Activated naive CD4-positive, alpha-beta T cell treated with anti-CD3 and anti-CD28 coated beads, Interleukin-2, amount 50 U/mL, for 24 hours (primary cell): ENCODE results near the gene DYRK3.
"Not testable (repeated sequence)": the region's sequence is repeated elsewhere in the genome, so short reads cannot be mapped to it uniquely, and the experiment has no call there.

Source experiments
- H3K27ac Mint-ChIP-seq: one replicate; pipeline ENCODE4 v1.8.0; 2021; ENCODE audit warnings: mild to moderate bottlenecking, mixed read lengths
- H3K27me3 Mint-ChIP-seq: one replicate; pipeline ENCODE4 v1.8.0; 2021; ENCODE audit warnings: mixed read lengths
- H3K36me3 Mint-ChIP-seq: one replicate; pipeline ENCODE4 v1.8.0; 2021; ENCODE audit warnings: mixed read lengths
- H3K4me1 Mint-ChIP-seq: one replicate; pipeline ENCODE4 v1.8.0; 2021; ENCODE audit warnings: mixed read lengths
- H3K4me3 Mint-ChIP-seq: one replicate; pipeline ENCODE4 v1.8.0; 2021; ENCODE audit warnings: mild to moderate bottlenecking, mixed read lengths
- H3K9me3 Mint-ChIP-seq: one replicate; pipeline ENCODE4 v1.8.0; 2021; ENCODE audit warnings: mixed read lengths

DYRK3 gene

GRCh38 chr1:206608108-206608698, 27.1 kb upstream of the DYRK3 start:
- H3K9me3 Mint-ChIP-seq: no peaks in the 10 kb centered on the region
- no peaks in the 10 kb centered on the region for H3K27me3 Mint-ChIP-seq
- H3K4me3 Mint-ChIP-seq: no peak overlapping the region
- H3K36me3 Mint-ChIP-seq: peaks cover 14% of the 10 kb centered on the region
- H3K4me1 Mint-ChIP-seq: peaks cover 44% of the 10 kb centered on the region
- peak overlapping the region; percentile 4 for H3K27ac Mint-ChIP-seq

- Mint-ChIP-seq H3K27me3 (no peaks in the 10 kb centered on the region), H3K9me3 (no peaks in the 10 kb centered on the region), H3K4me1 (peaks cover 44% of the 10 kb centered on the region), H3K4me3 (peak overlapping the region; percentile 68), H3K36me3 (peaks cover 14% of the 10 kb centered on the region), H3K27ac (peak overlapping the region; percentile 93)
Observed at GRCh38 chr1:206609229-206609991, 25.9 kb upstream of the DYRK3 start.

GRCh38 chr1:206612129-206612876, 23.0 kb upstream of the DYRK3 start, which contains the start of gene EIF2D:
TSS of gene EIF2D (minus strand) at chr1:206612465. CDS start at chr1:206612342, 123 bp downstream.
- peaks cover 36% of the 10 kb centered on the region for H3K4me1 Mint-ChIP-seq
- no peaks in the 10 kb centered on the region for H3K27me3 Mint-ChIP-seq
- H3K27ac Mint-ChIP-seq: peak within 1 kb of the TSS; percentile 91
- H3K4me3 Mint-ChIP-seq: peak within 1 kb of the TSS; percentile 94
- peaks cover 9% of the 10 kb centered on the region for H3K36me3 Mint-ChIP-seq
- H3K9me3 Mint-ChIP-seq: no peaks in the 10 kb centered on the region

- not testable (repeated sequence) for H3K4me3 Mint-ChIP-seq, H3K36me3 Mint-ChIP-seq, H3K27ac Mint-ChIP-seq, H3K9me3 Mint-ChIP-seq, H3K4me1 Mint-ChIP-seq, H3K27me3 Mint-ChIP-seq
Observed at GRCh38 chr1:206626396-206626795, 8.9 kb upstream of the DYRK3 start.

GRCh38 chr1:206628916-206629315, 6.4 kb upstream of the DYRK3 start:
- H3K4me1 Mint-ChIP-seq: no peaks in the 10 kb centered on the region
- no peaks in the 10 kb centered on the region for H3K36me3 Mint-ChIP-seq
- H3K4me3 Mint-ChIP-seq: no peak overlapping the region
- H3K27me3 Mint-ChIP-seq: peaks cover 5% of the 10 kb centered on the region
- H3K27ac Mint-ChIP-seq: no peak overlapping the region
- no peaks in the 10 kb centered on the region for H3K9me3 Mint-ChIP-seq

- H3K27me3 Mint-ChIP-seq: peaks cover 5% of the 10 kb centered on the region
- no peaks in the 10 kb centered on the region for H3K36me3 Mint-ChIP-seq
- peaks cover 9% of the 10 kb centered on the region for H3K4me1 Mint-ChIP-seq
- no peak overlapping the region for H3K4me3 Mint-ChIP-seq
- H3K27ac Mint-ChIP-seq: no peak overlapping the region
- H3K9me3 Mint-ChIP-seq: no peaks in the 10 kb centered on the region
Observed at GRCh38 chr1:206631085-206631509, 4.2 kb upstream of the DYRK3 start.

GRCh38 chr1:206633708-206634121, 1.6 kb upstream of the DYRK3 start:
- Mint-ChIP-seq H3K27ac (no peak overlapping the region), H3K4me1 (peaks cover 15% of the 10 kb centered on the region), H3K9me3 (no peaks in the 10 kb centered on the region), H3K4me3 (no peak overlapping the region), H3K36me3 (no peaks in the 10 kb centered on the region), H3K27me3 (peaks cover 5% of the 10 kb centered on the region)

- peak overlapping the region; percentile 91 for H3K4me3 Mint-ChIP-seq
- H3K9me3 Mint-ChIP-seq: no peaks in the 10 kb centered on the region
- H3K36me3 Mint-ChIP-seq: no peaks in the 10 kb centered on the region
- peak overlapping the region; percentile 93 for H3K27ac Mint-ChIP-seq
- peaks cover 15% of the 10 kb centered on the region for H3K4me1 Mint-ChIP-seq
- peaks cover 5% of the 10 kb centered on the region for H3K27me3 Mint-ChIP-seq
Observed at GRCh38 chr1:206634365-206635079, 814 bp upstream of the DYRK3 start.

- H3K27ac Mint-ChIP-seq: no peak overlapping the region
- H3K4me1 Mint-ChIP-seq: peaks cover 15% of the 10 kb centered on the region
Observed at GRCh38 chr1:206635978-206636345, 626 bp downstream of the DYRK3 start.

GRCh38 chr1:206636671-206637070, 1.3 kb downstream of the DYRK3 start:
- H3K27me3 Mint-ChIP-seq: peaks cover 4% of the 10 kb centered on the region
- H3K36me3 Mint-ChIP-seq: no peaks in the 10 kb centered on the region
- no peak overlapping the region for H3K4me3 Mint-ChIP-seq
- H3K27ac Mint-ChIP-seq: no peak overlapping the region
- no peaks in the 10 kb centered on the region for H3K9me3 Mint-ChIP-seq
- peaks cover 15% of the 10 kb centered on the region for H3K4me1 Mint-ChIP-seq

More at GRCh38 chr1:206635978-206636345, 626 bp downstream of the DYRK3 start:
- H3K36me3 Mint-ChIP-seq: no peaks in the 10 kb centered on the region
- H3K9me3 Mint-ChIP-seq: no peaks in the 10 kb centered on the region
- peak overlapping the region; percentile 91 for H3K4me3 Mint-ChIP-seq
- H3K27me3 Mint-ChIP-seq: peaks cover 4% of the 10 kb centered on the region

GRCh38 chr1:206637605-206638004, 2.3 kb downstream of the DYRK3 start:
- Mint-ChIP-seq H3K4me3 (no peak overlapping the region), H3K9me3 (no peaks in the 10 kb centered on the region), H3K27me3 (peaks cover 3% of the 10 kb centered on the region), H3K27ac (no peak overlapping the region), H3K4me1 (peaks cover 15% of the 10 kb centered on the region), H3K36me3 (no peaks in the 10 kb centered on the region)

- not testable (repeated sequence) for H3K4me1 Mint-ChIP-seq, H3K36me3 Mint-ChIP-seq, H3K27me3 Mint-ChIP-seq, H3K9me3 Mint-ChIP-seq, H3K4me3 Mint-ChIP-seq, H3K27ac Mint-ChIP-seq
Observed at GRCh38 chr1:206642074-206642473, 6.7 kb downstream of the DYRK3 start.

- no peaks in the 10 kb centered on the region for H3K9me3 Mint-ChIP-seq
- H3K4me1 Mint-ChIP-seq: no peaks in the 10 kb centered on the region
- H3K27me3 Mint-ChIP-seq: no peaks in the 10 kb centered on the region
- no peak overlapping the region for H3K27ac Mint-ChIP-seq
- no peaks in the 10 kb centered on the region for H3K36me3 Mint-ChIP-seq
- H3K4me3 Mint-ChIP-seq: no peak overlapping the region
Observed at GRCh38 chr1:206643118-206643698, 7.9 kb downstream of the DYRK3 start.

- H3K4me3 Mint-ChIP-seq: no peak overlapping the region
- H3K4me1 Mint-ChIP-seq: no peaks in the 10 kb centered on the region
- H3K27me3 Mint-ChIP-seq: no peaks in the 10 kb centered on the region
- no peak overlapping the region for H3K27ac Mint-ChIP-seq
- H3K36me3 Mint-ChIP-seq: no peaks in the 10 kb centered on the region
- H3K9me3 Mint-ChIP-seq: no peaks in the 10 kb centered on the region
Observed at GRCh38 chr1:206646504-206646903, 11.2 kb downstream of the DYRK3 start.

- H3K27ac Mint-ChIP-seq: no peak overlapping the region
- H3K4me1 Mint-ChIP-seq: no peaks in the 10 kb centered on the region
- no peak overlapping the region for H3K4me3 Mint-ChIP-seq
- H3K9me3 Mint-ChIP-seq: no peaks in the 10 kb centered on the region
- H3K36me3 Mint-ChIP-seq: no peaks in the 10 kb centered on the region
- no peaks in the 10 kb centered on the region for H3K27me3 Mint-ChIP-seq
Observed at GRCh38 chr1:206647224-206647623, 11.9 kb downstream of the DYRK3 start.
